Measurements from ENCODE around the gene SV2B.

SV2B gene

DNA sequence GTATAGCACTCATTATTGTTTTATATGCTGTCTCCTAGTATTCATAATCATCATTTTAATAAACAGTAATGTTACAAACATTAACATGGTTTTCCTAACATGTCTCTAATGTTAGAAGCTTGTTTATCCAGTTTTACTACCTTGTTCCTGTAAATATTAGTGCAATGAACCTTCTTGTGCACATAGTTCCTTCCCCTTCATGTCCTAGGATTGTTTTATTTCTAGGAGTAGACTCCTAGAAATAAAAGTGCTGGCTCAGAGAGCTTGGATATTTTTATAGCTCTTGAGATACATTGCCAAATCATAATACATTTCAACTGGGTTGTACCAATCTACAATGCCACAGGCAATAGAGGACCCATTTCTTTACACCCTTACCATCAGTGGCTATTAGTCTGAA lies 161.3 kb downstream of the SV2B start:
- Histone ChIP-seq H3K4me3 (ENCODE audit: low read depth, low read length) (no peak overlapping the region), H3K36me3 (no peaks in the 10 kb centered on the region), H3K27me3 (peaks cover 36% of the 10 kb centered on the region), H3K4me1 (no peaks in the 10 kb centered on the region), H3K9me3 (no peaks in the 10 kb centered on the region)
- TF ChIP-seq, protein P1, sequence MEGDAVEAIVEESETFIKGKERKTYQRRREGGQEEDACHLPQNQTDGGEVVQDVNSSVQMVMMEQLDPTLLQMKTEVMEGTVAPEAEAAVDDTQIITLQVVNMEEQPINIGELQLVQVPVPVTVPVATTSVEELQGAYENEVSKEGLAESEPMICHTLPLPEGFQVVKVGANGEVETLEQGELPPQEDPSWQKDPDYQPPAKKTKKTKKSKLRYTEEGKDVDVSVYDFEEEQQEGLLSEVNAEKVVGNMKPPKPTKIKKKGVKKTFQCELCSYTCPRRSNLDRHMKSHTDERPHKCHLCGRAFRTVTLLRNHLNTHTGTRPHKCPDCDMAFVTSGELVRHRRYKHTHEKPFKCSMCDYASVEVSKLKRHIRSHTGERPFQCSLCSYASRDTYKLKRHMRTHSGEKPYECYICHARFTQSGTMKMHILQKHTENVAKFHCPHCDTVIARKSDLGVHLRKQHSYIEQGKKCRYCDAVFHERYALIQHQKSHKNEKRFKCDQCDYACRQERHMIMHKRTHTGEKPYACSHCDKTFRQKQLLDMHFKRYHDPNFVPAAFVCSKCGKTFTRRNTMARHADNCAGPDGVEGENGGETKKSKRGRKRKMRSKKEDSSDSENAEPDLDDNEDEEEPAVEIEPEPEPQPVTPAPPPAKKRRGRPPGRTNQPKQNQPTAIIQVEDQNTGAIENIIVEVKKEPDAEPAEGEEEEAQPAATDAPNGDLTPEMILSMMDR (IDR thresholded peaks at IDR 0.05; ENCODE audit: low read depth, low read length), result no peak
- DNase-seq, result no peak

DNA sequence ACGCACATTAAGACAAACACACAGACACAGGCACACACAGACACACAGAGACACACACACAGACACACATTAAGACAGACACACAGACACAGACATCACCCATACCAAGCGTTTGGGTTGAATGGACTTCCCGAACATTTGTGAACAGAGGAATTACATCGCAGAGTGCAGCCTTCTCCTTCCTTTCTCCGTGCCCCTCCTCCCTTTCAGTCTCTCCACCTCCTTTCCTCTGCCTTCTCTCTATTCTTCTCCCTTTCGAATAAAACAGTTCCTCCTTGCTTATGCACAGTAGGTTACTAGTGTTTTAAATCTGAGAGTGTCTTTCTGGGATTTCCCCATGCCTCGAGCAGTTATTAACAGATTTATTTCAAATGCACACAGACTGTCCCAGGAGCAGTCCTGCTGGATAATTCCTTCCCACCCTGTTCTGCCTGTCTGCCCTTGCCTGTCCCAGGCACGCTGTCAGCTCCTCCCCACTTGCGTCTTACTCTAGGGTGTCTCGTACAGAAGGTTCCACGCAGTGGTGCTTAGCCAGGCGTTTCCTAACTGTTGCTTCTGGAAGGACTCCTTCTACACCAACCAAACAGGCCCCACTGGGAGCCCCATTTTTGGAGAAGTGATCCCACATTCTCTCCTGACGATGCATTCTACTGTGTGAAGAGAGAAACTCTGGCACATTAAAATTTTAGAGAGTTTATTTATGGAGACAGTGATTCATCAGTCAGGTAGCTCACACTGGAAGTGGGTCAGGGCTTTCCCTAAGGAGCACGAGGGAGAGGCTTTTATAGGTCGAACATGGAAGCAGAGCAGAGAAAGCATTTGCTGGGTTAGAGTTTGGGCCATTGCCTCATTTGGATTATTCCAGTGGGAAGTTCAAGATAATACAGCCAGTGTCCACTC lies 163.8 kb downstream of the SV2B start:
- H3K27me3 ChIP-seq, result peaks cover 35% of the 10 kb centered on the region
- TF ChIP-seq, protein P1 (IDR thresholded peaks at IDR 0.05; ENCODE audit: low read depth, low read length), result no peak
- H3K36me3 ChIP-seq, result no peaks in the 10 kb centered on the region
- H3K9me3 ChIP-seq, result no peaks in the 10 kb centered on the region
- DNase-seq, result no peak
- no peaks in the 10 kb centered on the region for H3K4me1 ChIP-seq
- no peak overlapping the region for H3K4me3 ChIP-seq (ENCODE audit: low read depth, low read length)

DNA sequence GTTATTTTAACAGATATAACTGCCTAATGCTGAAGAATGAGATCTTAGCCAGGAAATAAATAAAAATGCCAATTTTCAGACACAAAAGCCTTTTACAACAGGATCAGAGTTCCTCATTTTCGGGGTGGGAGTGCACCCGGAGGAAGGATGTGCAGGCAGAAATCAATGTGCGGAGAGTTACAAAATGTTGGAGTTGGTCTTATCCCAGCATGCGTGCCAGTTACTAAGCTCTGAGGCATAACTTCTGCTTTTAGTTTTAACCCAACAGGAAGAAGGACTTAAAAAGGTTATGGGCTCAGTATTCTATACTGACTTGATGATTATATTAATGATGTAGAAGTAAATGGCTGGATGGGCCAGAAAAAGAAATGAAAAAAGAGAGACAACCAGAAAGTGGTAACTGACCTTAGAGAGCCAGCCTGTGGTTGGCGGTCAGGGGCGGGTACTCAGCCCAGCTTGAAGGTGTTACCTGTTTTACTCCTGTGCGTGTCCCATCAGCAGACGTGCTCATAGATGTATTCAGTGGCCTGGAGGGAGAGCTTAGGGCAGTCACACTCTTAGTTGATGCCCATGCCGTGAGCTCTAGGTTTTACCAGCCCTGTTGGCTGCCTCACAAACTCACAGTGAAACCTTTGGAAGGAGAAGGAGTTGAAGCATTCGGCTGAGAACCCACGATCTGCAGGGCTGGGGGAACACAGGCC lies 164.7 kb downstream of the SV2B start:
- no peaks in the 10 kb centered on the region for H3K4me1 ChIP-seq
- H3K4me3 ChIP-seq (ENCODE audit: low read depth, low read length), result no peak overlapping the region
- no peaks in the 10 kb centered on the region for H3K36me3 ChIP-seq
- peaks cover 31% of the 10 kb centered on the region for H3K27me3 ChIP-seq
- DNase-seq, result no peak
- TF ChIP-seq, protein P1 (IDR thresholded peaks at IDR 0.05; ENCODE audit: low read depth, low read length), result no peak
- H3K9me3 ChIP-seq, result no peaks in the 10 kb centered on the region

DNA sequence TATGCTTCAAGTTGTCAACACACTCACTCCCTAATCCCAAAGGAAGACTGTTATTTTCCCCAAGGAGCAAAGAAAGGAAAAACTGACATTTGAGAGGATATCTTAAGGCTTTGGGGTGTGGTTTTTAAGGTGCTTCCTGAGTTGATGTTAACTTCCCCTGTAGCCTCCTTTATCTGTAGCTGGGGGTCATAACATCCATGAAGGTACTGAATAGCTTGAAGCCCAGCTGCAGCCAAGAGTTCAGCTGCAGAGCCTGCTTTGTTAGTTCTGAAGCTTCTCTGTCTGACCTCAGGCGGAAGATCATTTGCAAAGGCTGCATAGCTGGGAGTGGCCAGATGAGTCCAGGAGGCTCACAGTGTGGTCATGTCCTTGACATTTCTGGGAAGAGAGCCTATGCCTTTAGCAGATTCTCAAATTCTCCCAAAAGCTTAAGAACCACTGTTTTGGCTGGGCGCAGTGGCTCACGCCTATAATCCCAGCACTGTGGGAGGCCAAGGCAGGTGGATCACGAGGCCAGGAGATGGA lies 165.4 kb downstream of the SV2B start:
- peaks cover 31% of the 10 kb centered on the region for H3K27me3 ChIP-seq
- no peaks in the 10 kb centered on the region for H3K9me3 ChIP-seq
- DNase-seq, result no peak
- TF ChIP-seq, protein P1 (IDR thresholded peaks at IDR 0.05; ENCODE audit: low read depth, low read length), result no peak
- no peaks in the 10 kb centered on the region for H3K36me3 ChIP-seq
- H3K4me3 ChIP-seq (ENCODE audit: low read depth, low read length), result no peak overlapping the region
- H3K4me1 ChIP-seq, result no peaks in the 10 kb centered on the region

DNA sequence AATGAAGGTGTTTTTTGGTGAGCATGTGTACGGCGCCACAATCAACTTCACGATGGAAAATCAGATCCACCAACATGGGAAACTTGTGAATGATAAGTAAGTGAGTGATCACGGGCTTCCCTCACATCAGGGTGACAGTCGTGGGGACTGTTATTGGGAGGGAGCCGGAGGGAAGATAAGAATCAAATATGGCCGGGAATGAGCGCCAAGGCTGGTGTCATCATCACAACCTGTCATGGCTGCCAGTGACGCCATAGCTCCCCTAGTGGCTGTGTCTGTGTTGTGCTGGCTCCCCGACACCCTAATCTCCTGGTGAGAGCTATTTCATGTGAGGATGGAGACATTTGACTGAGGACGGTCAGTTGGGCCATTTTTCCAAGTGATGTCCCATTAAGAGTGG lies 168.5 kb downstream of the SV2B start:
- DNase-seq, result peak; percentile 39
- H3K4me1 ChIP-seq, result no peaks in the 10 kb centered on the region
- H3K36me3 ChIP-seq, result no peaks in the 10 kb centered on the region
- H3K27me3 ChIP-seq, result peaks cover 20% of the 10 kb centered on the region
- TF ChIP-seq, protein P1 (IDR thresholded peaks at IDR 0.05; ENCODE audit: low read depth, low read length), result peak; percentile 64
- H3K9me3 ChIP-seq, result no peaks in the 10 kb centered on the region
- no peak overlapping the region for H3K4me3 ChIP-seq (ENCODE audit: low read depth, low read length)

All from BE2C (cell line).